Panc1 (cell line): ENCODE results near the gene ZNF607. TPM values are rescaled to one million over a fixed set of nuclear protein-coding genes. Genes with fewer than 3 reads are reported as not detected.

ENCODE experiments used
- ATAC-seq: fragments of 200-7000 bp; cut with Tn5 transposase; 2 replicates; pipeline ENCODE4 v1.9.1; 2020; ENCODE audit warnings: mild to moderate bottlenecking, moderate library complexity
- BruUV-seq: library from RNA; stranded (reverse); fragments of 400-500 nt; replicated peaks from 2 replicates; lab custom pipeline; 2021; lab: Mats Ljungman, UMichigan
- CTCF ChIA-PET: fragments of 300-600 bp; sonication (Branson Sonifier 250); formaldehyde crosslinking; loops from one replicate; lab custom pipeline; 2022; ENCODE audit warnings: antibody characterized with exemption; lab: Charles Lee
- POLR2A ChIA-PET: fragments of 300-600 bp; sonication (Branson Sonifier 250); formaldehyde crosslinking; loops from one replicate; lab custom pipeline; 2022; ENCODE audit warnings: antibody characterized with exemption; lab: Charles Lee
- DNase-seq: peaks from one replicate; pipeline ENCODE4 v3.0.0-alpha.2; 2010; ENCODE audit warnings: low read depth, low spot score
- H3K27ac ChIP-seq: 2 replicates; pipeline ENCODE4 v1.5.1; 2011; ENCODE audit warnings: mild to moderate bottlenecking, low read length, inconsistent platforms
- H3K27me3 ChIP-seq: fragments of 200-500 bp; sonication (Bioruptor generic); 2 replicates; pipeline ENCODE4 v1.6.0; 2014; ENCODE audit warnings: low read length, inconsistent platforms; ENCODE audit not compliant: control insufficient read depth, insufficient read depth
- H3K36me3 ChIP-seq: fragments of 200-500 bp; sonication (Bioruptor generic); 2 replicates; pipeline ENCODE4 v1.5.1; 2014; ENCODE audit warnings: inconsistent platforms, mild to moderate bottlenecking, low read length, moderate library complexity; ENCODE audit not compliant: control insufficient read depth, insufficient read depth
- H3K4me1 ChIP-seq: 2 replicates; pipeline ENCODE4 v1.5.1; 2011; ENCODE audit warnings: inconsistent platforms, mild to moderate bottlenecking, low read length, moderate library complexity; ENCODE audit not compliant: control insufficient read depth, insufficient read depth
- H3K4me3 ChIP-seq, 2 experiments: 2 replicates each; pipeline ENCODE4 v1.5.1; 2011 to 2012; ENCODE audit warnings: low read depth in 2 of 2, low read length in 2 of 2, mild to moderate bottlenecking in 2 of 2, inconsistent platforms in 1 of 2, moderate library complexity in 1 of 2
- H3K9me3 ChIP-seq: fragments of 200-500 bp; sonication (Bioruptor generic); 2 replicates; pipeline ENCODE4 v1.5.1; 2014; ENCODE audit warnings: low read depth, mild to moderate bottlenecking, inconsistent platforms, low read length, moderate library complexity; ENCODE audit not compliant: control insufficient read depth, insufficient read depth
- POLR2AphosphoS5 ChIP-seq: IDR thresholded peaks from 2 replicates; pipeline ENCODE4 v1.6.1; 2012; ENCODE audit warnings: mild to moderate bottlenecking, low read depth, low read length, moderate library complexity
- SIN3A ChIP-seq: IDR thresholded peaks from 2 replicates; pipeline ENCODE4 v1.6.1; 2012; ENCODE audit warnings: low read depth, mild to moderate bottlenecking, low read length, moderate library complexity, borderline replicate concordance; ENCODE audit not compliant: insufficient read depth
- TCF7L2 ChIP-seq: IDR thresholded peaks from 2 replicates; pipeline ENCODE4 v1.6.1; 2011; ENCODE audit warnings: mild to moderate bottlenecking, low read depth, low read length, inconsistent platforms
- in situ Hi-C: cut with HindIII; loops from 2 replicates; pipeline ENCODE4 v1.10.0; 2016; ENCODE audit warnings: low sequenced_read_pairs, low pct_unique_long_range_greater_than_20kb
- intact Hi-C: fragments of 100-400 bp; cut with micrococcal nuclease; formaldehyde crosslinking; loops from one replicate; pipeline ENCODE4 v1.10.0; 2022; ENCODE audit not compliant: unreplicated experiment
- total RNA-seq: library from RNA; stranded (reverse); gene quantifications from one replicate; pipeline ENCODE4 v1.2.1, GENCODE V29; 2021; ENCODE audit not compliant: unreplicated experiment
- TF ChIP-seq, protein P1 (sequence below): fragments of 450-650 bp; IDR thresholded peaks from 2 replicates; pipeline ENCODE4 v1.5.1; 2017; ENCODE audit warnings: mild to moderate bottlenecking
- TF ChIP-seq, protein P2 (sequence below), 2 experiments: IDR thresholded peaks; 2 replicates each; pipeline ENCODE4 v1.6.1; 2011 to 2012; ENCODE audit warnings: low read depth in 2 of 2, control low read depth in 1 of 2, low read length in 1 of 2, mild to moderate bottlenecking in 1 of 2, moderate library complexity in 1 of 2; ENCODE audit not compliant: insufficient read depth in 1 of 2

ZNF607 gene
- total RNA-seq, 1 experiment from 2014 or later = 17.3 TPM

DNA sequence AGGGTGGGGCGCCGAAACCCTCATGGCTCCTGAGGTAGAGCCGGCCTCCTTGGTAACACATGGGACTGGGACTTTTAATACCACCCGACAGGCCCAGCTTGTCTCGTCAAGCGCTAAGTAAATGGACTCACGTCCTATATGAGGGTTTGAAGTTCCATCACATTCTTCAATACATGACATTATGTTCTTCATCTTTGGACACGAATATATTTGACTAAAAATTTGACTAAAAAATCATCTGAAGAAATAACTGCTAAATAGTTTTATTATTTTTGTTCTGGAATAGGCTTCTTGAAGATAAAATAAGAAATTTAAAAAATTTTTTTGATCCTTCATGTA, 335 bp upstream of the ZNF607 start:
- no peak for TF ChIP-seq POLR2AphosphoS5
- TF ChIP-seq SIN3A = no peak
- TF ChIP-seq, protein P1, sequence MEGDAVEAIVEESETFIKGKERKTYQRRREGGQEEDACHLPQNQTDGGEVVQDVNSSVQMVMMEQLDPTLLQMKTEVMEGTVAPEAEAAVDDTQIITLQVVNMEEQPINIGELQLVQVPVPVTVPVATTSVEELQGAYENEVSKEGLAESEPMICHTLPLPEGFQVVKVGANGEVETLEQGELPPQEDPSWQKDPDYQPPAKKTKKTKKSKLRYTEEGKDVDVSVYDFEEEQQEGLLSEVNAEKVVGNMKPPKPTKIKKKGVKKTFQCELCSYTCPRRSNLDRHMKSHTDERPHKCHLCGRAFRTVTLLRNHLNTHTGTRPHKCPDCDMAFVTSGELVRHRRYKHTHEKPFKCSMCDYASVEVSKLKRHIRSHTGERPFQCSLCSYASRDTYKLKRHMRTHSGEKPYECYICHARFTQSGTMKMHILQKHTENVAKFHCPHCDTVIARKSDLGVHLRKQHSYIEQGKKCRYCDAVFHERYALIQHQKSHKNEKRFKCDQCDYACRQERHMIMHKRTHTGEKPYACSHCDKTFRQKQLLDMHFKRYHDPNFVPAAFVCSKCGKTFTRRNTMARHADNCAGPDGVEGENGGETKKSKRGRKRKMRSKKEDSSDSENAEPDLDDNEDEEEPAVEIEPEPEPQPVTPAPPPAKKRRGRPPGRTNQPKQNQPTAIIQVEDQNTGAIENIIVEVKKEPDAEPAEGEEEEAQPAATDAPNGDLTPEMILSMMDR = no peak
- TF ChIP-seq TCF7L2 = no peak
- TF ChIP-seq, protein P2, sequence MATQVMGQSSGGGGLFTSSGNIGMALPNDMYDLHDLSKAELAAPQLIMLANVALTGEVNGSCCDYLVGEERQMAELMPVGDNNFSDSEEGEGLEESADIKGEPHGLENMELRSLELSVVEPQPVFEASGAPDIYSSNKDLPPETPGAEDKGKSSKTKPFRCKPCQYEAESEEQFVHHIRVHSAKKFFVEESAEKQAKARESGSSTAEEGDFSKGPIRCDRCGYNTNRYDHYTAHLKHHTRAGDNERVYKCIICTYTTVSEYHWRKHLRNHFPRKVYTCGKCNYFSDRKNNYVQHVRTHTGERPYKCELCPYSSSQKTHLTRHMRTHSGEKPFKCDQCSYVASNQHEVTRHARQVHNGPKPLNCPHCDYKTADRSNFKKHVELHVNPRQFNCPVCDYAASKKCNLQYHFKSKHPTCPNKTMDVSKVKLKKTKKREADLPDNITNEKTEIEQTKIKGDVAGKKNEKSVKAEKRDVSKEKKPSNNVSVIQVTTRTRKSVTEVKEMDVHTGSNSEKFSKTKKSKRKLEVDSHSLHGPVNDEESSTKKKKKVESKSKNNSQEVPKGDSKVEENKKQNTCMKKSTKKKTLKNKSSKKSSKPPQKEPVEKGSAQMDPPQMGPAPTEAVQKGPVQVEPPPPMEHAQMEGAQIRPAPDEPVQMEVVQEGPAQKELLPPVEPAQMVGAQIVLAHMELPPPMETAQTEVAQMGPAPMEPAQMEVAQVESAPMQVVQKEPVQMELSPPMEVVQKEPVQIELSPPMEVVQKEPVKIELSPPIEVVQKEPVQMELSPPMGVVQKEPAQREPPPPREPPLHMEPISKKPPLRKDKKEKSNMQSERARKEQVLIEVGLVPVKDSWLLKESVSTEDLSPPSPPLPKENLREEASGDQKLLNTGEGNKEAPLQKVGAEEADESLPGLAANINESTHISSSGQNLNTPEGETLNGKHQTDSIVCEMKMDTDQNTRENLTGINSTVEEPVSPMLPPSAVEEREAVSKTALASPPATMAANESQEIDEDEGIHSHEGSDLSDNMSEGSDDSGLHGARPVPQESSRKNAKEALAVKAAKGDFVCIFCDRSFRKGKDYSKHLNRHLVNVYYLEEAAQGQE (IDR thresholded peaks at IDR 0.05; ENCODE audit: insufficient read depth in 1 of 2, low read depth in 2 of 2, low read length in 1 of 2) = no peak
- Histone ChIP-seq H3K9me3 (peaks cover 18% of the 10 kb centered on the region), H3K4me3 (peak overlapping the region; percentile 78 to 87), H3K4me1 (peaks cover 5% of the 10 kb centered on the region; the same call in 1 of the 2 replicates), H3K36me3 (no peaks in the 10 kb centered on the region), H3K27ac (peak overlapping the region; percentile 82), H3K27me3 (no peaks in the 10 kb centered on the region)
- no TSS peak for BruUV-seq
- ChIA-PET POLR2A (interaction anchor here (0.6 kb wide), 1 partner anchor 89 kb away, joined by 6 read pairs; no protein-coding TSS in a partner anchor), CTCF (interaction anchor here (1.1 kb wide), 1 partner anchor 177 kb away, joined by 8 read pairs; no protein-coding TSS in a partner anchor)
- in situ Hi-C loops (no loop called here), intact Hi-C loops (no loop called here)
- ATAC-seq = no peak
- no peak for DNase-seq

- H3K27me3 ChIP-seq = no peaks in the 10 kb centered on the region
- peak overlapping the region; percentile 82 for H3K27ac ChIP-seq
- in situ Hi-C loops = no loop called here
- POLR2A ChIA-PET = no interaction called here
- H3K4me1 ChIP-seq = peaks cover 5% of the 10 kb centered on the region; the same call in 1 of the 2 replicates
- ATAC-seq (no peak), DNase-seq (no peak)
- peak overlapping the region; percentile 78 to 87 for H3K4me3 ChIP-seq
- intact Hi-C loops = no loop called here
- peaks cover 21% of the 10 kb centered on the region for H3K9me3 ChIP-seq
- no peak for TF ChIP-seq POLR2AphosphoS5
- TF ChIP-seq SIN3A = no peak
- TF ChIP-seq, protein P2 (IDR thresholded peaks at IDR 0.05; ENCODE audit: insufficient read depth in 1 of 2, low read depth in 2 of 2, low read length in 1 of 2) = no peak
- TF ChIP-seq, protein P1 = no peak
- no peak for TF ChIP-seq TCF7L2
- no TSS peak for BruUV-seq
- CTCF ChIA-PET = no interaction called here
- no peaks in the 10 kb centered on the region for H3K36me3 ChIP-seq
These were observed 1.3 kb downstream of the ZNF607 start for GRCh38 chr19:37718304-37718703.
